ENCODE results near the gene LCN2. TPM values are rescaled to one million over a fixed set of nuclear protein-coding genes. Genes with fewer than 3 reads are reported as not detected.

LCN2 gene
- total and polyA plus RNA-seq, 9 of the 15 experiments (the other 6 are each of a cell fraction or from before 2014, with no cell fraction given): 0.10 to 1.2 (median 0.44) TPM; not detected in 1

DNA sequence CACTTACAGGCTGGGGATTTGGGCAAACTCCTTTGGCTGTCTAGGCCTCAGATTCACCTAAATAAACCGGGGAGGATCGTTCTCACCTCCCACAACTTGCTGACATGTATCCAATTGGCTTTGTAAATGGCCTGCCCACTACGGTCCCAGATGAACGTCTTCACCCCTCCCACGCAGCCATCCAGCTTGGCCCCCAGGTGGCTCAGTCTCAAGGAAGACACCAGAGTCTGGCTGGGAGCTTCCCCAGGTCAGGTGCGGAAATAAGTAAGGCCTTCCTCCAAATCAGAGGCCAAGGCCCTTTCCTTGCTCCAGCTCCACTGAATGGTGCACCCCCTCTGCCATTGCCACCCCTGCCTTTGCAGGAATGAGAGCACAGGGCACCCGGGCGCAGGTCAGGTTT, 30.7 kb downstream of the LCN2 start (continued):
- TF ChIP-seq ESRRB (CRISPR knock-in tag; IDR thresholded peaks at IDR 0.05; ENCODE audit: borderline replicate concordance) (no peak), ESRRA (IDR thresholded peaks at IDR 0.05; ENCODE audit: borderline replicate concordance, low read depth) (no peak), BDP1 (IDR thresholded peaks at IDR 0.05; ENCODE audit: insufficient read depth, insufficient read length) (no peak), HMG20B (CRISPR knock-in tag; IDR thresholded peaks at IDR 0.05) (no peak), ZKSCAN1 (IDR thresholded peaks at IDR 0.05; ENCODE audit: low read depth, low read length) (no peak), ZEB2 (IDR thresholded peaks at IDR 0.05) (no peak), IFI16 (CRISPR knock-in tag; IDR thresholded peaks at IDR 0.05) (no peak)
- TF ChIP-seq, protein P1, sequence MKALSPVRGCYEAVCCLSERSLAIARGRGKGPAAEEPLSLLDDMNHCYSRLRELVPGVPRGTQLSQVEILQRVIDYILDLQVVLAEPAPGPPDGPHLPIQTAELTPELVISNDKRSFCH (CRISPR knock-in tag; IDR thresholded peaks at IDR 0.05): no peak
- TF ChIP-seq, protein P1 (tag; IDR thresholded peaks at IDR 0.05): no peak
- TF ChIP-seq, protein P2, sequence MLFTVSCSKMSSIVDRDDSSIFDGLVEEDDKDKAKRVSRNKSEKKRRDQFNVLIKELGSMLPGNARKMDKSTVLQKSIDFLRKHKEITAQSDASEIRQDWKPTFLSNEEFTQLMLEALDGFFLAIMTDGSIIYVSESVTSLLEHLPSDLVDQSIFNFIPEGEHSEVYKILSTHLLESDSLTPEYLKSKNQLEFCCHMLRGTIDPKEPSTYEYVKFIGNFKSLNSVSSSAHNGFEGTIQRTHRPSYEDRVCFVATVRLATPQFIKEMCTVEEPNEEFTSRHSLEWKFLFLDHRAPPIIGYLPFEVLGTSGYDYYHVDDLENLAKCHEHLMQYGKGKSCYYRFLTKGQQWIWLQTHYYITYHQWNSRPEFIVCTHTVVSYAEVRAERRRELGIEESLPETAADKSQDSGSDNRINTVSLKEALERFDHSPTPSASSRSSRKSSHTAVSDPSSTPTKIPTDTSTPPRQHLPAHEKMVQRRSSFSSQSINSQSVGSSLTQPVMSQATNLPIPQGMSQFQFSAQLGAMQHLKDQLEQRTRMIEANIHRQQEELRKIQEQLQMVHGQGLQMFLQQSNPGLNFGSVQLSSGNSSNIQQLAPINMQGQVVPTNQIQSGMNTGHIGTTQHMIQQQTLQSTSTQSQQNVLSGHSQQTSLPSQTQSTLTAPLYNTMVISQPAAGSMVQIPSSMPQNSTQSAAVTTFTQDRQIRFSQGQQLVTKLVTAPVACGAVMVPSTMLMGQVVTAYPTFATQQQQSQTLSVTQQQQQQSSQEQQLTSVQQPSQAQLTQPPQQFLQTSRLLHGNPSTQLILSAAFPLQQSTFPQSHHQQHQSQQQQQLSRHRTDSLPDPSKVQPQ (CRISPR knock-in tag; IDR thresholded peaks at IDR 0.05; ENCODE audit: borderline replicate concordance): no peak
- TF ChIP-seq, protein P3, sequence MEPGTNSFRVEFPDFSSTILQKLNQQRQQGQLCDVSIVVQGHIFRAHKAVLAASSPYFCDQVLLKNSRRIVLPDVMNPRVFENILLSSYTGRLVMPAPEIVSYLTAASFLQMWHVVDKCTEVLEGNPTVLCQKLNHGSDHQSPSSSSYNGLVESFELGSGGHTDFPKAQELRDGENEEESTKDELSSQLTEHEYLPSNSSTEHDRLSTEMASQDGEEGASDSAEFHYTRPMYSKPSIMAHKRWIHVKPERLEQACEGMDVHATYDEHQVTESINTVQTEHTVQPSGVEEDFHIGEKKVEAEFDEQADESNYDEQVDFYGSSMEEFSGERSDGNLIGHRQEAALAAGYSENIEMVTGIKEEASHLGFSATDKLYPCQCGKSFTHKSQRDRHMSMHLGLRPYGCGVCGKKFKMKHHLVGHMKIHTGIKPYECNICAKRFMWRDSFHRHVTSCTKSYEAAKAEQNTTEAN (CRISPR knock-in tag; IDR thresholded peaks at IDR 0.05): no peak
- TF ChIP-seq, protein P4, sequence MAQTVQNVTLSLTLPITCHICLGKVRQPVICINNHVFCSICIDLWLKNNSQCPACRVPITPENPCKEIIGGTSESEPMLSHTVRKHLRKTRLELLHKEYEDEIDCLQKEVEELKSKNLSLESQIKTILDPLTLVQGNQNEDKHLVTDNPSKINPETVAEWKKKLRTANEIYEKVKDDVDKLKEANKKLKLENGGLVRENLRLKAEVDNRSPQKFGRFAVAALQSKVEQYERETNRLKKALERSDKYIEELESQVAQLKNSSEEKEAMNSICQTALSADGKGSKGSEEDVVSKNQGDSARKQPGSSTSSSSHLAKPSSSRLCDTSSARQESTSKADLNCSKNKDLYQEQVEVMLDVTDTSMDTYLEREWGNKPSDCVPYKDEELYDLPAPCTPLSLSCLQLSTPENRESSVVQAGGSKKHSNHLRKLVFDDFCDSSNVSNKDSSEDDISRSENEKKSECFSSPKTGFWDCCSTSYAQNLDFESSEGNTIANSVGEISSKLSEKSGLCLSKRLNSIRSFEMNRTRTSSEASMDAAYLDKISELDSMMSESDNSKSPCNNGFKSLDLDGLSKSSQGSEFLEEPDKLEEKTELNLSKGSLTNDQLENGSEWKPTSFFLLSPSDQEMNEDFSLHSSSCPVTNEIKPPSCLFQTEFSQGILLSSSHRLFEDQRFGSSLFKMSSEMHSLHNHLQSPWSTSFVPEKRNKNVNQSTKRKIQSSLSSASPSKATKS (CRISPR knock-in tag; IDR thresholded peaks at IDR 0.05): no peak
- TF ChIP-seq, protein P5, sequence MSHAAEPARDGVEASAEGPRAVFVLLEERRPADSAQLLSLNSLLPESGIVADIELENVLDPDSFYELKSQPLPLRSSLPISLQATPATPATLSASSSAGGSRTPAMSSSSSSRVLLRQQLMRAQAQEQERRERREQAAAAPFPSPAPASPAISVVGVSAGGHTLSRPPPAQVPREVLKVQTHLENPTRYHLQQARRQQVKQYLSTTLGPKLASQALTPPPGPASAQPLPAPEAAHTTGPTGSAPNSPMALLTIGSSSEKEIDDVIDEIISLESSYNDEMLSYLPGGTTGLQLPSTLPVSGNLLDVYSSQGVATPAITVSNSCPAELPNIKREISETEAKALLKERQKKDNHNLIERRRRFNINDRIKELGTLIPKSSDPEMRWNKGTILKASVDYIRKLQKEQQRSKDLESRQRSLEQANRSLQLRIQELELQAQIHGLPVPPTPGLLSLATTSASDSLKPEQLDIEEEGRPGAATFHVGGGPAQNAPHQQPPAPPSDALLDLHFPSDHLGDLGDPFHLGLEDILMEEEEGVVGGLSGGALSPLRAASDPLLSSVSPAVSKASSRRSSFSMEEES (CRISPR knock-in tag; IDR thresholded peaks at IDR 0.05): no peak
